ENCODE measurements around the gene COPS7B.
A peak's percentile ranks its signal among the peaks of the same experiment; 100 is the strongest.

The COPS7B gene

GRCh38 chr2:231786917-231787292 is 660 bp downstream of the COPS7B start:
- no peak for DNase-seq

- no peak for DNase-seq
These were observed 4.9 kb downstream of the COPS7B start for GRCh38 chr2:231791107-231791506.

- DNase-seq, result no peak
These were observed 8.1 kb downstream of the COPS7B start for GRCh38 chr2:231794383-231794782.

GRCh38 chr2:231795525-231796327 is 9.5 kb downstream of the COPS7B start:
- DNase-seq, result no peak

GRCh38 chr2:231800493-231801091 is 14.3 kb downstream of the COPS7B start:
- peak; percentile 46 to 56 for DNase-seq

GRCh38 chr2:231803501-231804138 is 17.4 kb downstream of the COPS7B start:
- no peak for DNase-seq

- DNase-seq, result no peak
These were observed 20.8 kb downstream of the COPS7B start for GRCh38 chr2:231807020-231807419.

GRCh38 chr2:231810905-231811304 is 24.7 kb downstream of the COPS7B start:
- DNase-seq, result no peak

- DNase-seq, result no peak
These were observed 30.2 kb downstream of the COPS7B start for GRCh38 chr2:231816327-231817026.

GRCh38 chr2:231819447-231820042 is 33.3 kb downstream of the COPS7B start:
- DNase-seq, result no peak

GRCh38 chr2:231820786-231821303 is 34.6 kb downstream of the COPS7B start:
- no peak for DNase-seq

GRCh38 chr2:231821908-231822307 is 35.7 kb downstream of the COPS7B start:
- DNase-seq, result no peak

GRCh38 chr2:231853105-231853504 is 66.9 kb downstream of the COPS7B start:
- no peak for DNase-seq

GRCh38 chr2:231854616-231855125 is 68.4 kb downstream of the COPS7B start:
- no peak for DNase-seq

- no peak for DNase-seq
These were observed 70.7 kb downstream of the COPS7B start for GRCh38 chr2:231856959-231857358.
